Gastrocnemius medialis (tissue), 4 donors: ENCODE measurements around the gene MNAT1. TPM values are rescaled to one million over a fixed set of nuclear protein-coding genes. Genes with fewer than 3 reads are reported as not detected.

Source experiments
- ATAC-seq, 2 donors: fragments of 150-250 bp; one replicate each; pipeline ENCODE4 v1.9.1; 2016
- DNase-seq, 2 donors: peaks; one replicate each; pipeline ENCODE4 v3.0.0-alpha.2; 2019
- H3K27ac ChIP-seq, 4 donors: fragments of 200-600 bp; sonication (generic); 1 replicate in 1 of 4; 2 replicates in 3 of 4; pipeline ENCODE4 v1.5.1; 2016 to 2018; ENCODE audit warnings: mild to moderate bottlenecking in 2 of 4, moderate library complexity in 1 of 4
- H3K27me3 ChIP-seq, 3 donors: fragments of 200-600 bp; sonication (generic) in 2 of 3; 1 replicate in 1 of 3; 2 replicates in 2 of 3; pipeline versions ENCODE4 v1.5.1 to v1.6.0; 2016 to 2019; ENCODE audit warnings: mild to moderate bottlenecking in 1 of 3, moderate library complexity in 1 of 3
- H3K36me3 ChIP-seq, 2 donors: fragments of 200-600 bp; sonication (generic) in 1 of 2; one replicate each; pipeline ENCODE4 v1.5.1; 2017 to 2018
- H3K4me1 ChIP-seq, 2 donors: fragments of 200-600 bp; sonication (generic) in 1 of 2; one replicate each; pipeline ENCODE4 v1.5.1; 2016 to 2017; ENCODE audit warnings: mild to moderate bottlenecking in 2 of 2
- H3K4me3 ChIP-seq, 4 donors: fragments of 200-600 bp; sonication (generic) in 3 of 4; 1 replicate in 1 of 4; 2 replicates in 3 of 4; pipeline ENCODE4 v1.5.1; 2016 to 2019; ENCODE audit warnings: mild to moderate bottlenecking in 2 of 4
- H3K9me3 ChIP-seq, 3 donors: fragments of 200-600 bp; sonication (generic) in 2 of 3; 1 replicate in 1 of 3; 2 replicates in 2 of 3; pipeline ENCODE4 v1.5.1; 2016 to 2019
- POLR2A ChIP-seq, 2 donors: fragments of 450-650 bp; IDR thresholded peaks; one replicate each; pipeline ENCODE4 v1.6.1; 2017; ENCODE audit warnings: antibody characterized with exemption in 2 of 2, mild to moderate bottlenecking in 2 of 2, moderate library complexity in 2 of 2
- in situ Hi-C, 4 donors: fragments of 200-750 bp; cut with MboI; loops; one replicate each; pipeline versions ENCODE4 v1.15.0 to v1.8.0; 2017; ENCODE audit warnings: low sequenced_read_pairs in 4 of 4
- intact Hi-C: fragments of 100-400 bp; cut with DNase I; formaldehyde crosslinking; loops from one replicate; pipeline ENCODE4 v1.15.1; 2023; ENCODE audit warnings: low total_unique reads
- total RNA-seq, 4 donors: library from RNA; depleted of rRNA; stranded (reverse); fragments of >200 nt; gene quantifications; one replicate each; pipeline versions ENCODE4 v1.1.0 to v1.2.3, GENCODE V29; 2016
- TF ChIP-seq, protein P1 (sequence below), 5 experiments: fragments of 450-650 bp in 3 of 5; fragments of 200-600 bp in 2 of 5; sonication (generic) in 2 of 5; IDR thresholded peaks in 4 of 5; conservative IDR thresholded peaks in 1 of 5; 1 replicate in 4 of 5; 2 replicates in 1 of 5; pipeline ENCODE4 v1.5.1; 2016 to 2019; ENCODE audit warnings: antibody characterized with exemption in 5 of 5, mild to moderate bottlenecking in 3 of 5, moderate library complexity in 3 of 5

Gene MNAT1
- total RNA-seq, 4 donors from 2014 or later: 50.1 to 69.2 (median 62.0) TPM

- Histone ChIP-seq H3K4me3 (no peak overlapping the region), H3K36me3 (no peaks in the 10 kb centered on the region), H3K27me3 (no peaks in the 10 kb centered on the region), H3K9me3 (no peaks in the 10 kb centered on the region), H3K27ac (peak overlapping the region; percentile 76 to 87 (median 84)), H3K4me1 (peaks cover 47 to 53% of the 10 kb centered on the region in 2 donors)
- DNase-seq (no peak), ATAC-seq (no peak)
- intact Hi-C loops: loop anchor here (5.0 to 10.0 kb wide), 4 partner anchors 121 to 283 kb away; partner anchors contain the start of genes SLC38A6 and TRMT5
- TF ChIP-seq, protein P1, sequence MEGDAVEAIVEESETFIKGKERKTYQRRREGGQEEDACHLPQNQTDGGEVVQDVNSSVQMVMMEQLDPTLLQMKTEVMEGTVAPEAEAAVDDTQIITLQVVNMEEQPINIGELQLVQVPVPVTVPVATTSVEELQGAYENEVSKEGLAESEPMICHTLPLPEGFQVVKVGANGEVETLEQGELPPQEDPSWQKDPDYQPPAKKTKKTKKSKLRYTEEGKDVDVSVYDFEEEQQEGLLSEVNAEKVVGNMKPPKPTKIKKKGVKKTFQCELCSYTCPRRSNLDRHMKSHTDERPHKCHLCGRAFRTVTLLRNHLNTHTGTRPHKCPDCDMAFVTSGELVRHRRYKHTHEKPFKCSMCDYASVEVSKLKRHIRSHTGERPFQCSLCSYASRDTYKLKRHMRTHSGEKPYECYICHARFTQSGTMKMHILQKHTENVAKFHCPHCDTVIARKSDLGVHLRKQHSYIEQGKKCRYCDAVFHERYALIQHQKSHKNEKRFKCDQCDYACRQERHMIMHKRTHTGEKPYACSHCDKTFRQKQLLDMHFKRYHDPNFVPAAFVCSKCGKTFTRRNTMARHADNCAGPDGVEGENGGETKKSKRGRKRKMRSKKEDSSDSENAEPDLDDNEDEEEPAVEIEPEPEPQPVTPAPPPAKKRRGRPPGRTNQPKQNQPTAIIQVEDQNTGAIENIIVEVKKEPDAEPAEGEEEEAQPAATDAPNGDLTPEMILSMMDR (IDR thresholded peaks at IDR 0.05 in 4 of 5, conservative IDR thresholded peaks at IDR 0.05 in 1 of 5): no peak
- no peak for TF ChIP-seq POLR2A (IDR thresholded peaks at IDR 0.05)
- in situ Hi-C loops: no loop called here
Measured at GRCh38 chr14:60861545-60862140, 127.1 kb downstream of the MNAT1 start.

GRCh38 chr14:60862283-60862682, 127.7 kb downstream of the MNAT1 start:
- Histone ChIP-seq H3K9me3 (no peaks in the 10 kb centered on the region), H3K27ac (peak overlapping the region; percentile 76 to 87 (median 84)), H3K4me1 (peaks cover 54 to 60% of the 10 kb centered on the region in 2 donors), H3K4me3 (no peak overlapping the region), H3K27me3 (no peaks in the 10 kb centered on the region), H3K36me3 (no peaks in the 10 kb centered on the region)
- in situ Hi-C loops: no loop called here
- intact Hi-C loops: loop anchor here (5.0 to 10.0 kb wide), 4 partner anchors 120 to 283 kb away; partner anchors contain the start of genes SLC38A6 and TRMT5
- DNase-seq (peak; percentile 66 to 72), ATAC-seq (peak; percentile 79 to 92)
- no peak for TF ChIP-seq POLR2A (IDR thresholded peaks at IDR 0.05)
- TF ChIP-seq, protein P1 (IDR thresholded peaks at IDR 0.05 in 4 of 5, conservative IDR thresholded peaks at IDR 0.05 in 1 of 5): no peak

GRCh38 chr14:60863249-60863648, 128.7 kb downstream of the MNAT1 start:
- Histone ChIP-seq H3K4me3 (no peak overlapping the region), H3K4me1 (peaks cover 62 to 69% of the 10 kb centered on the region in 2 donors), H3K27me3 (no peaks in the 10 kb centered on the region), H3K9me3 (no peaks in the 10 kb centered on the region), H3K27ac (peak overlapping the region; percentile 76 to 87 (median 84)), H3K36me3 (no peaks in the 10 kb centered on the region)
- intact Hi-C loops (loop anchor here (5.0 to 10.0 kb wide), 4 partner anchors 119 to 282 kb away; partner anchors contain the start of genes SLC38A6 and TRMT5), in situ Hi-C loops (no loop called here)
- no peak for TF ChIP-seq POLR2A (IDR thresholded peaks at IDR 0.05)
- TF ChIP-seq, protein P1 (IDR thresholded peaks at IDR 0.05 in 4 of 5, conservative IDR thresholded peaks at IDR 0.05 in 1 of 5): no peak
- no peak for ATAC-seq
- DNase-seq: no peak

DNA sequence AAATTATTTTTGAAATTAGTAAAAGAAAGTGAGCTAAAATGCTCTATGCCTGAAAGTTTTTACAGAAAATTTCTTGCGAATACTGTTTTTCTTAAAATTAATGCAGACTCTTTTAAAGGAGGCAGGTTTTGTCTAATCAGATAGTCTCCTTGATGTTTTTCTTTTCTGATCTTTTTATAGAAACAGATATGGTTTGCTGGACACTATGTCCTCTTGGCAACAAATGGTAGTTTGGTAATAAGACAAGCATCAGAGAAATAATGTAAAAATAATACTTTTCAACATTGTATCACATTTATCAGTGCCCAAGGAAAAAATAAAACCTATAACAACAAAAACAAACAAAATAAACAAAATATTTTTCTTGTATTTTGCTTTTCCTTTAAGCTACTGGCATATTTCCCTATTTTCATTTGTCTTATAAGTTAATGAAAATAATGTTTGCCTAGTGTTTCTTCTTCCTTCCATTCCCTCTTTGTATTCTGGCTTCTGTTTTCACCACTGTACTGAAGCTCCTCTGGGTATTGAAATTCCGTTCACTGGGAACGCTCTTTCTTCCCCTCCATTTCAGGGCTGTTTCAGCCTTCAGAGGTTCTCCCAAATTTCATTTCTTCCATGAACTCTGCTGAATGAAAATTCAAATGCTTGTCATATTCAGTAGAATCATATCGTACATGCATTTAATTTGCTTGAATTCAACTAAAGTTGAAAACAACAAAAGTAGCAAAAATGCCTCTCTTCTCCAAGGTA, 131.0 kb downstream of the MNAT1 start:
- DNase-seq: no peak
- TF ChIP-seq, protein P1 (IDR thresholded peaks at IDR 0.05 in 4 of 5, conservative IDR thresholded peaks at IDR 0.05 in 1 of 5): no peak
- TF ChIP-seq POLR2A (IDR thresholded peaks at IDR 0.05): no peak
- Histone ChIP-seq H3K27ac (peak overlapping the region; percentile 76 to 87 (median 84)), H3K27me3 (no peaks in the 10 kb centered on the region), H3K36me3 (no peaks in the 10 kb centered on the region), H3K4me1 (peaks cover 67 to 73% of the 10 kb centered on the region in 2 donors), H3K4me3 (peak overlapping the region; percentile 8 to 35 (median 24)), H3K9me3 (no peaks in the 10 kb centered on the region)
- peak; percentile 79 to 84 for ATAC-seq
- intact Hi-C loops (loop anchor here (5.0 to 10.0 kb wide), 3 partner anchors 108 to 279 kb away; partner anchors contain the start of gene SIX4), in situ Hi-C loops (no loop called here)
